ENCODE data around the gene MRPL4. TPM values are rescaled to one million over a fixed set of nuclear protein-coding genes. Genes with fewer than 3 reads are reported as not detected.

The MRPL4 gene
- total and polyA plus RNA-seq, 10 of the 15 experiments (the other 5 are each of a cell fraction or from before 2014, with no cell fraction given), result 0.79 to 221 (median 112) TPM

DNA sequence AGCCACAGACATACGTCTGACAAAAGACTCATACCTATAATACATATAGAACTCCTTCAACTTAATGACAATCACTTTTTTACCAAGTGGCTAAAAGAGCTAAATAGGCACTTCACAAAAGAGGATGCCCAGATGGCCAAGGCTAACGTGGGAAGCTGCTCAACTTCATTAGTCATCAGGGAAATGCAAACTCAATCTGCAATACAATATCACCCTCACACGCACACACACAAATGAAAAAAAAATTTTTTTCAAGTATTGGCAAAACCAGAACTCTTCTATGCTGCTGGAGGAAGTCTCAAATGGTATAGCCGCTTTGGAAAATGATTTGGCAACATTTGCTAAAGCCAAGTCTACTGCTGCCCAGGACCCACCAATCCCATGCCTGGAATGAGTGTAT, 42.7 kb upstream of the MRPL4 start (continued):
- TF ChIP-seq, protein P1, sequence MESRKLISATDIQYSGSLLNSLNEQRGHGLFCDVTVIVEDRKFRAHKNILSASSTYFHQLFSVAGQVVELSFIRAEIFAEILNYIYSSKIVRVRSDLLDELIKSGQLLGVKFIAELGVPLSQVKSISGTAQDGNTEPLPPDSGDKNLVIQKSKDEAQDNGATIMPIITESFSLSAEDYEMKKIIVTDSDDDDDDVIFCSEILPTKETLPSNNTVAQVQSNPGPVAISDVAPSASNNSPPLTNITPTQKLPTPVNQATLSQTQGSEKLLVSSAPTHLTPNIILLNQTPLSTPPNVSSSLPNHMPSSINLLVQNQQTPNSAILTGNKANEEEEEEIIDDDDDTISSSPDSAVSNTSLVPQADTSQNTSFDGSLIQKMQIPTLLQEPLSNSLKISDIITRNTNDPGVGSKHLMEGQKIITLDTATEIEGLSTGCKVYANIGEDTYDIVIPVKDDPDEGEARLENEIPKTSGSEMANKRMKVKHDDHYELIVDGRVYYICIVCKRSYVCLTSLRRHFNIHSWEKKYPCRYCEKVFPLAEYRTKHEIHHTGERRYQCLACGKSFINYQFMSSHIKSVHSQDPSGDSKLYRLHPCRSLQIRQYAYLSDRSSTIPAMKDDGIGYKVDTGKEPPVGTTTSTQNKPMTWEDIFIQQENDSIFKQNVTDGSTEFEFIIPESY (IDR thresholded peaks at IDR 0.05), result no peak
- TF ChIP-seq RBBP5 (conservative IDR thresholded peaks at IDR 0.05) (no peak), MTA3 (IDR thresholded peaks at IDR 0.05; ENCODE audit: borderline replicate concordance, low read length) (no peak), HCFC1 (IDR thresholded peaks at IDR 0.05; ENCODE audit: low read length) (no peak), ZNF217 (IDR thresholded peaks at IDR 0.05) (no peak)
- TF ChIP-seq, protein P2, sequence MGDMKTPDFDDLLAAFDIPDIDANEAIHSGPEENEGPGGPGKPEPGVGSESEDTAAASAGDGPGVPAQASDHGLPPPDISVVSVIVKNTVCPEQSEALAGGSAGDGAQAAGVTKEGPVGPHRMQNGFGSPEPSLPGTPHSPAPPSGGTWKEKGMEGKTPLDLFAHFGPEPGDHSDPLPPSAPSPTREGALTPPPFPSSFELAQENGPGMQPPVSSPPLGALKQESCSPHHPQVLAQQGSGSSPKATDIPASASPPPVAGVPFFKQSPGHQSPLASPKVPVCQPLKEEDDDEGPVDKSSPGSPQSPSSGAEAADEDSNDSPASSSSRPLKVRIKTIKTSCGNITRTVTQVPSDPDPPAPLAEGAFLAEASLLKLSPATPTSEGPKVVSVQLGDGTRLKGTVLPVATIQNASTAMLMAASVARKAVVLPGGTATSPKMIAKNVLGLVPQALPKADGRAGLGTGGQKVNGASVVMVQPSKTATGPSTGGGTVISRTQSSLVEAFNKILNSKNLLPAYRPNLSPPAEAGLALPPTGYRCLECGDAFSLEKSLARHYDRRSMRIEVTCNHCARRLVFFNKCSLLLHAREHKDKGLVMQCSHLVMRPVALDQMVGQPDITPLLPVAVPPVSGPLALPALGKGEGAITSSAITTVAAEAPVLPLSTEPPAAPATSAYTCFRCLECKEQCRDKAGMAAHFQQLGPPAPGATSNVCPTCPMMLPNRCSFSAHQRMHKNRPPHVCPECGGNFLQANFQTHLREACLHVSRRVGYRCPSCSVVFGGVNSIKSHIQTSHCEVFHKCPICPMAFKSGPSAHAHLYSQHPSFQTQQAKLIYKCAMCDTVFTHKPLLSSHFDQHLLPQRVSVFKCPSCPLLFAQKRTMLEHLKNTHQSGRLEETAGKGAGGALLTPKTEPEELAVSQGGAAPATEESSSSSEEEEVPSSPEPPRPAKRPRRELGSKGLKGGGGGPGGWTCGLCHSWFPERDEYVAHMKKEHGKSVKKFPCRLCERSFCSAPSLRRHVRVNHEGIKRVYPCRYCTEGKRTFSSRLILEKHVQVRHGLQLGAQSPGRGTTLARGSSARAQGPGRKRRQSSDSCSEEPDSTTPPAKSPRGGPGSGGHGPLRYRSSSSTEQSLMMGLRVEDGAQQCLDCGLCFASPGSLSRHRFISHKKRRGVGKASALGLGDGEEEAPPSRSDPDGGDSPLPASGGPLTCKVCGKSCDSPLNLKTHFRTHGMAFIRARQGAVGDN (IDR thresholded peaks at IDR 0.05), result no peak
- TF ChIP-seq, protein P3, sequence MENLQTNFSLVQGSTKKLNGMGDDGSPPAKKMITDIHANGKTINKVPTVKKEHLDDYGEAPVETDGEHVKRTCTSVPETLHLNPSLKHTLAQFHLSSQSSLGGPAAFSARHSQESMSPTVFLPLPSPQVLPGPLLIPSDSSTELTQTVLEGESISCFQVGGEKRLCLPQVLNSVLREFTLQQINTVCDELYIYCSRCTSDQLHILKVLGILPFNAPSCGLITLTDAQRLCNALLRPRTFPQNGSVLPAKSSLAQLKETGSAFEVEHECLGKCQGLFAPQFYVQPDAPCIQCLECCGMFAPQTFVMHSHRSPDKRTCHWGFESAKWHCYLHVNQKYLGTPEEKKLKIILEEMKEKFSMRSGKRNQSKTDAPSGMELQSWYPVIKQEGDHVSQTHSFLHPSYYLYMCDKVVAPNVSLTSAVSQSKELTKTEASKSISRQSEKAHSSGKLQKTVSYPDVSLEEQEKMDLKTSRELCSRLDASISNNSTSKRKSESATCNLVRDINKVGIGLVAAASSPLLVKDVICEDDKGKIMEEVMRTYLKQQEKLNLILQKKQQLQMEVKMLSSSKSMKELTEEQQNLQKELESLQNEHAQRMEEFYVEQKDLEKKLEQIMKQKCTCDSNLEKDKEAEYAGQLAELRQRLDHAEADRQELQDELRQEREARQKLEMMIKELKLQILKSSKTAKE (IDR thresholded peaks at IDR 0.05; ENCODE audit: low read depth, poor library complexity, severe bottlenecking), result no peak
- TF ChIP-seq, protein P4, sequence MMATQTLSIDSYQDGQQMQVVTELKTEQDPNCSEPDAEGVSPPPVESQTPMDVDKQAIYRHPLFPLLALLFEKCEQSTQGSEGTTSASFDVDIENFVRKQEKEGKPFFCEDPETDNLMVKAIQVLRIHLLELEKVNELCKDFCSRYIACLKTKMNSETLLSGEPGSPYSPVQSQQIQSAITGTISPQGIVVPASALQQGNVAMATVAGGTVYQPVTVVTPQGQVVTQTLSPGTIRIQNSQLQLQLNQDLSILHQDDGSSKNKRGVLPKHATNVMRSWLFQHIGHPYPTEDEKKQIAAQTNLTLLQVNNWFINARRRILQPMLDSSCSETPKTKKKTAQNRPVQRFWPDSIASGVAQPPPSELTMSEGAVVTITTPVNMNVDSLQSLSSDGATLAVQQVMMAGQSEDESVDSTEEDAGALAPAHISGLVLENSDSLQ (IDR thresholded peaks at IDR 0.05), result no peak

Data from GM12878 (cell line).